Activated T-cell treated with anti-CD3 and anti-CD28 coated beads, Interleukin-2, amount 50 U/mL, for 24 hours (primary cell): ENCODE results near the gene PEX6.

Experiments used
- DNase-seq: peaks from one replicate; pipeline ENCODE4 v3.0.0-alpha.2; 2020
- H3K27ac Mint-ChIP-seq: 2 replicates; pipeline ENCODE4 v1.8.0; 2020; ENCODE audit warnings: mild to moderate bottlenecking, mixed read lengths
- H3K27me3 Mint-ChIP-seq: 2 replicates; pipeline ENCODE4 v1.8.0; 2020; ENCODE audit warnings: mixed read lengths
- H3K36me3 Mint-ChIP-seq: 2 replicates; pipeline ENCODE4 v1.8.0; 2020; ENCODE audit warnings: low read depth, mixed read lengths
- H3K4me1 Mint-ChIP-seq: 2 replicates; pipeline ENCODE4 v1.8.0; 2020; ENCODE audit warnings: low read depth, mixed read lengths
- H3K4me3 Mint-ChIP-seq: 2 replicates; pipeline ENCODE4 v1.8.0; 2020; ENCODE audit warnings: mild to moderate bottlenecking, moderate library complexity, mixed read lengths
- H3K9me3 Mint-ChIP-seq: 2 replicates; pipeline ENCODE4 v1.8.0; 2020; ENCODE audit warnings: mixed read lengths

The PEX6 gene

DNA sequence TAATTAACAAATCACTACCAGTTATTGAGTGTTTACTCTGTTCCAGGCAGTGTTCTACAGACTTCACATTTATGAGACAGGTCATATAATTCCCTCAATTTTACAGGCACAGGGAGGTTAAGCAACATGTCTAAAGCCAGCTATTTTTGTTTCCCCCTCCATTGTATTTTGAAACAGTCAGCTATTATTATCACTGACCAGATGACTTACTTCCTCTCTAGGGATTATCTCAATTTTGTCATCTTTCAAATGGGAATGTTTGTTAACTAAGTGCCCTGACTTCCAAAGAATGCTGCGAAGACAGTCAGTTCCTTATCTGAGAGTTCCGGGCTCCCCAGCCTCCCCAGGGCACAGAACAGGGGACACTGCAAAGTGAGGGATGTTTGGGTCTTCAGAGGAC is 55.3 kb downstream of the PEX6 start:
- Mint-ChIP-seq H3K4me3 (no peak overlapping the region), H3K9me3 (no peaks in the 10 kb centered on the region), H3K27me3 (no peaks in the 10 kb centered on the region), H3K27ac (no peak overlapping the region), H3K36me3 (no peaks in the 10 kb centered on the region), H3K4me1 (peaks cover 5% of the 10 kb centered on the region)
- DNase-seq, result no peak

GRCh38 chr6:42921801-42922200 is 57.2 kb downstream of the PEX6 start:
- Mint-ChIP-seq H3K9me3 (no peaks in the 10 kb centered on the region), H3K4me3 (no peak overlapping the region), H3K27ac (no peak overlapping the region), H3K4me1 (no peaks in the 10 kb centered on the region), H3K36me3 (no peaks in the 10 kb centered on the region), H3K27me3 (no peaks in the 10 kb centered on the region)
- no peak for DNase-seq

GRCh38 chr6:42916288-42916687 is 62.7 kb downstream of the PEX6 start:
- Mint-ChIP-seq H3K27ac (no peak overlapping the region), H3K9me3 (no peaks in the 10 kb centered on the region), H3K4me1 (peaks cover 1% of the 10 kb centered on the region), H3K27me3 (peaks cover 12% of the 10 kb centered on the region), H3K36me3 (no peaks in the 10 kb centered on the region), H3K4me3 (no peak overlapping the region)
- no peak for DNase-seq

DNA sequence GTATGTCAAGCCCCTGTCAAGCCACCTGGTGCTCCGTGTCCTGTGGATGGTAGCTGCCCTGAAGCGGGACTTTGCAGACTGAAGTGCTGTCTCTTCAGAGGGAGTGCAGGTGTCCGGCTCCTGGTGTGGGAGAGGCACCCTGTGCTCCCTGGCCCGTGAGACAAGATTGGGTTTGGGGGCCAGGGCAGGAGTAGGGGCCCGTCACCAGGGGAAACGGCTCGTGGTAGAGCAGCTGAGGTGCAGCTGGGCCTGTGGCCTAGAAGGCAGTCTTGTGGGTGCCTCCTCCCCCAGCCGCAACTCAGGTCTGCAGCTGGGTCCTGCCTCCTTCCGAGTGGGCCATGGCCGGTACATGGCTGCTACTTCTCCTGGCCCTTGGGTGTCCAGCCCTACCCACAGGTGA is 63.2 kb downstream of the PEX6 start, which contains the start of gene PTCRA:
Gene PTCRA, plus strand, starts transcription at position 322 of the 400 bp plus-strand sequence. Its CDS starts 17 bp downstream, at position 339.
- no peak within 1 kb of the TSS for H3K27ac Mint-ChIP-seq

GRCh38 chr6:42914546-42914945 is 64.4 kb downstream of the PEX6 start:
- peaks cover 16% of the 10 kb centered on the region for H3K27me3 Mint-ChIP-seq
- DNase-seq, result no peak
- no peak overlapping the region for H3K4me3 Mint-ChIP-seq
- H3K36me3 Mint-ChIP-seq, result no peaks in the 10 kb centered on the region
- H3K9me3 Mint-ChIP-seq, result no peaks in the 10 kb centered on the region
- peaks cover 3% of the 10 kb centered on the region for H3K4me1 Mint-ChIP-seq
- no peak overlapping the region for H3K27ac Mint-ChIP-seq

More for the DNA sequence above, 63.2 kb downstream of the PEX6 start, which contains the start of gene PTCRA:
- DNase-seq, result no peak
- Mint-ChIP-seq H3K27me3 (peaks cover 16% of the 10 kb centered on the region), H3K4me1 (peaks cover 3% of the 10 kb centered on the region), H3K9me3 (no peaks in the 10 kb centered on the region), H3K36me3 (no peaks in the 10 kb centered on the region), H3K4me3 (no peak within 1 kb of the TSS)
